GM12891 (cell line): ENCODE results near the gene PSMD14.

Source experiments
- PAX5 ChIP-seq: IDR thresholded peaks from 2 replicates; pipeline ENCODE4 v1.6.1; 2011; ENCODE audit warnings: low read length, moderate library complexity, mild to moderate bottlenecking; ENCODE audit not compliant: insufficient read depth, severe bottlenecking
- POLR2A ChIP-seq: IDR thresholded peaks from 2 replicates; pipeline ENCODE4 v1.6.1; 2011; ENCODE audit warnings: low read depth, low read length, control low read depth
- POLR2AphosphoS5 ChIP-seq: IDR thresholded peaks from 2 replicates; pipeline ENCODE4 v1.6.1; 2011; ENCODE audit warnings: low read depth, low read length, control low read depth
- POU2F2 ChIP-seq: IDR thresholded peaks from 2 replicates; pipeline ENCODE4 v1.6.1; 2011; ENCODE audit warnings: low read depth, mild to moderate bottlenecking, control low read depth, low read length, moderate library complexity
- TAF1 ChIP-seq: IDR thresholded peaks from 2 replicates; pipeline ENCODE4 v1.6.1; 2011; ENCODE audit warnings: low read depth, low read length, control low read depth

- TF ChIP-seq POLR2A, result no peak
- no peak for TF ChIP-seq PAX5
- no peak for TF ChIP-seq TAF1
- no peak for TF ChIP-seq POU2F2
- no peak for TF ChIP-seq POLR2AphosphoS5
These were observed 36.5 kb downstream of the PSMD14 start for GRCh38 chr2:161344692-161345091.
